ENCODE results near the gene ARPC5.

DNA sequence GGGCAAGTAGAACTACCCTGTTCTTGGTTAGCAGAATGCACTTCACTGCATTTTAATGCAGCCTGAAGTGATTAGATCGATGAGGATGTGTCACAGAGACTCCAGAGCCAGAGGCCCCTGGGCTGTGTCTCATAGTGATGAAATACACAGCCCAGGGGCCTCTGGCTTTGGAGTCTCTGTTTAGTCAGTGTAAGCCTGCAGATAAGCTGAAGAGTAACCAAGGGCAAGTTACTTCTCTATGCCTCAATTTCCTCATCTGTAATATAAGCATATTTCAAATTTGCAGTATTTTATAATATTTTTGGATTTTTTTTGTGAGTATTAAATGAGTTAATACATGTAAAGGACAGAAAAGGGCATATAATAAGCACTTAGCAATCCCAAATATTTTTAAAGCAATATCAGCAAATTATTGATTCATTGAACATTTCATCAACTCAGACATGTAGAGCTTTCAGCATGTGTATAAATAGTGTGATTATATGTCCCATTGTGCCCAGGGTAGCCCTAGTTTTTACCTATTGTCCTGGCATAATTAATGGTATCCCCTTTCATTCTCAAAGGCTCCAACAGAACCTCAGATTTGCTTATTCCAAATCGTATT lies 41.1 kb upstream of the ARPC5 start:
- TF ChIP-seq EP300 (IDR thresholded peaks at IDR 0.05) = no peak
- no peak for TF ChIP-seq POLR2A (IDR thresholded peaks at IDR 0.05)
